HG03108 (cell line): Measurements from ENCODE around the gene C11orf98.

Source experiments
- ATAC-seq: cut with Tn5 transposase; IDR thresholded peaks from one replicate; pipeline ENCODE4 v1.9.1; 2021; ENCODE audit warnings: moderate library complexity; ENCODE audit not compliant: unreplicated experiment

C11orf98 gene

GRCh38 chr11:62613291-62613778, 51.7 kb downstream of the C11orf98 start:
- ATAC-seq, result no peak
